ENCODE measurements around the gene RCE1. TPM values are rescaled to one million over a fixed set of nuclear protein-coding genes. Genes with fewer than 3 reads are reported as not detected.
"Not testable (repeated sequence)": the region's sequence is repeated elsewhere in the genome, so short reads cannot be mapped to it uniquely, and the experiment has no call there.

Gene RCE1
- total RNA-seq (2022) (23.5 and 26.2 TPM in 2 replicates), Bru-seq, nascent RNA (percentile 62 among the genes with signal in this experiment), BruChase-seq, experiment 1, labeled RNA remaining after a 6-hour chase (percentile 78 among the genes with signal in this experiment), BruChase-seq, experiment 2, labeled RNA remaining after a 2-hour chase (percentile 80 among the genes with signal in this experiment)
- long read RNA-seq, transcript RCE1-201 (8 exons, 1,485 nt) = major isoform, 40 of 59 reads
- long read RNA-seq, partial matches to known transcripts = 4 of 59 reads
- long read RNA-seq, other reads (novel, unspliced or antisense) = 8 of 59 reads

GRCh38 chr11:66842896-66843775 is at the start of gene RCE1:
Gene RCE1, plus strand, starts transcription at chr11:66843441. Its CDS starts 15 bp downstream, at chr11:66843456.
- H3K4me3 Mint-ChIP-seq (ENCODE audit: low read depth, unreplicated experiment) = peak within 1 kb of the TSS; percentile 92
- H3K4me1 Mint-ChIP-seq (ENCODE audit: low read depth, unreplicated experiment) = peaks cover 32% of the 10 kb centered on the region
- no TSS peak for BruUV-seq (replicated peaks)
- CTCF ChIA-PET = interaction anchor here (0.6 to 1.7 kb wide), 3 partner anchors 13 to 179 kb away, joined by 3 to 5 read pairs (median 3); no protein-coding TSS in a partner anchor
- H3K27ac Mint-ChIP-seq (ENCODE audit: unreplicated experiment) = peak within 1 kb of the TSS; percentile 94
- no peaks in the 10 kb centered on the region for H3K9me3 Mint-ChIP-seq (ENCODE audit: low read depth, unreplicated experiment)
- intact Hi-C loops (cut with micrococcal nuclease; ENCODE audit: unreplicated experiment) = no loop called here
- H3K27me3 Mint-ChIP-seq (ENCODE audit: unreplicated experiment) = no peaks in the 10 kb centered on the region
- no peak for TF ChIP-seq CTCF (IDR thresholded peaks at IDR 0.05; ENCODE audit: unreplicated experiment)
- H3K36me3 Mint-ChIP-seq (ENCODE audit: insufficient read depth, unreplicated experiment) = peaks cover 64% of the 10 kb centered on the region
- peak; percentile 94 for DNase-seq

GRCh38 chr11:66799815-66800214 is 43.4 kb upstream of the RCE1 start:
- H3K36me3 Mint-ChIP-seq (ENCODE audit: insufficient read depth, unreplicated experiment); H3K27ac Mint-ChIP-seq (ENCODE audit: unreplicated experiment); H3K4me3 Mint-ChIP-seq (ENCODE audit: low read depth, unreplicated experiment); DNase-seq; H3K27me3 Mint-ChIP-seq (ENCODE audit: unreplicated experiment); CTCF ChIA-PET; intact Hi-C loops (cut with micrococcal nuclease; ENCODE audit: unreplicated experiment); H3K4me1 Mint-ChIP-seq (ENCODE audit: low read depth, unreplicated experiment); BruUV-seq (replicated peaks); H3K9me3 Mint-ChIP-seq (ENCODE audit: low read depth, unreplicated experiment): not testable (repeated sequence)

- no TSS peak for BruUV-seq (replicated peaks)
- H3K27ac Mint-ChIP-seq (ENCODE audit: unreplicated experiment) = no peak overlapping the region
Measured at GRCh38 chr11:66800720-66801428, 42.4 kb upstream of the RCE1 start.

GRCh38 chr11:66809592-66809991 is 33.6 kb upstream of the RCE1 start:
- no peaks in the 10 kb centered on the region for H3K36me3 Mint-ChIP-seq (ENCODE audit: insufficient read depth, unreplicated experiment)
- no peak for DNase-seq
- peaks cover 3% of the 10 kb centered on the region for H3K4me1 Mint-ChIP-seq (ENCODE audit: low read depth, unreplicated experiment)
- no TSS peak for BruUV-seq (replicated peaks)
- no peaks in the 10 kb centered on the region for H3K27me3 Mint-ChIP-seq (ENCODE audit: unreplicated experiment)
- H3K4me3 Mint-ChIP-seq (ENCODE audit: low read depth, unreplicated experiment) = no peak overlapping the region
- intact Hi-C loops (cut with micrococcal nuclease; ENCODE audit: unreplicated experiment) = no loop called here
- H3K9me3 Mint-ChIP-seq (ENCODE audit: low read depth, unreplicated experiment) = no peaks in the 10 kb centered on the region
- no peak for TF ChIP-seq CTCF (IDR thresholded peaks at IDR 0.05; ENCODE audit: unreplicated experiment)
- CTCF ChIA-PET = no interaction called here
- H3K27ac Mint-ChIP-seq (ENCODE audit: unreplicated experiment) = no peak overlapping the region

More at GRCh38 chr11:66800720-66801428, 42.4 kb upstream of the RCE1 start:
- TF ChIP-seq CTCF (IDR thresholded peaks at IDR 0.05; ENCODE audit: unreplicated experiment) = no peak
- Mint-ChIP-seq H3K9me3 (ENCODE audit: low read depth, unreplicated experiment) (no peaks in the 10 kb centered on the region), H3K36me3 (ENCODE audit: insufficient read depth, unreplicated experiment) (peaks cover 3% of the 10 kb centered on the region), H3K27me3 (ENCODE audit: unreplicated experiment) (no peaks in the 10 kb centered on the region), H3K4me3 (ENCODE audit: low read depth, unreplicated experiment) (no peak overlapping the region), H3K4me1 (ENCODE audit: low read depth, unreplicated experiment) (no peaks in the 10 kb centered on the region)
- intact Hi-C loops (cut with micrococcal nuclease; ENCODE audit: unreplicated experiment) = no loop called here
- CTCF ChIA-PET = no interaction called here
- no peak for DNase-seq
